Left cardiac atrium (tissue), 4 donors: ENCODE measurements around the gene SLC51A. TPM values are rescaled to one million over a fixed set of nuclear protein-coding genes. Genes with fewer than 3 reads are reported as not detected.
"Not testable (repeated sequence)": the region's sequence is repeated elsewhere in the genome, so short reads cannot be mapped to it uniquely, and the experiment has no call there.

Experiments
- ATAC-seq, 2 donors: fragments of 200-7000 bp; cut with Tn5 transposase; one replicate each; pipeline ENCODE4 v1.9.1; 2020; ENCODE audit warnings: mild to moderate bottlenecking in 2 of 2, moderate library complexity in 2 of 2
- DNase-seq: peaks from one replicate; pipeline ENCODE4 v3.0.0-alpha.2; 2020
- intact Hi-C, 2 donors: fragments of 100-400 bp; cut with DNase I; formaldehyde crosslinking; loops; one replicate each; pipeline versions ENCODE4 v1.14.1 to v1.15.1; 2022 to 2023
- long read RNA-seq: library from polyadenylated mRNA; unstranded; transcript quantifications from one replicate; pipeline ENCODE4 v2.0.0, GENCODE V29; 2021
- total RNA-seq, 2 donors: library from RNA; stranded (reverse); fragmentation: NEBNext Ultra II Directional; extraction: Animal tissue kit (Norgen Biotek cat#: 25700); gene quantifications; one replicate each; pipeline ENCODE4 v1.2.1, GENCODE V29; 2021
- donor health status: DM: no; HTN: yes; CAD: no.
- donor health status: DM: no; HTN: yes; CAD: no; lungs with severe emphysema.
- donor health status: DM: yes; HTN: yes; CAD: no.
- donor health status: Dilated cardiomyopathy.

Gene SLC51A
- under 1 TPM; 0.32 to 0.50 TPM for total RNA-seq
- long read RNA-seq, partial matches to known transcripts, result 0 of 1 reads
- long read RNA-seq, other reads (novel, unspliced or antisense), result 1 of 1 reads

DNA sequence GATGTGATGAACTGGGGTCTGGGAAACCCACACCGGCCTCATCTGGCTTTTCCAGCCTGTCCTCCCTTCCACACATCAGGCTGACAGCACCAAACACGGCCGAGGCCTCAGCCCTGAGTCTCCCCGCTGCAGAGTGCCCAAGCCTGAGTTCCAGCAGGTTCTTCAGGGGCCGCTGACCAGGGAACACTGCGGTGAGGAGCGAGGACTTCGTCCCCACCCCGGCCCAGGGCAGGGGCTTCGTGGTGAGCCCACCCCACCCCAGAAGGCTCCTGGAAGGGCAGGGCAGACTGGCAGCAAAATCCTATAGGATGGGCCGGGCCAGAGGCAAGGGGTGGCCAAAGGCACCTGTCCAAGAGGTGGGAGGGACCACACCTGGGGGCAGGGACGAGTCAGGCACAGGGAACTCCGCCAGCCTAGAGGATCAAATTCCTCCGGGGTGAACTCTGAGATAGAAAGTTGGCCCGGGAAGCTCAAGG is at the start of gene SLC51A:
SLC51A (plus strand) TSS at position 446 of the 476 bp plus-strand sequence. CDS start 179 bp downstream, outside the sequence.
- intact Hi-C loops, result no loop called here
- no peak for DNase-seq
- peak in 1 of 2 donors; percentile 11 for ATAC-seq

- no peak for DNase-seq
- no peak for ATAC-seq
- intact Hi-C loops, result no loop called here
Measured at GRCh38 chr3:196166741-196167140, 49.6 kb upstream of the SLC51A start.

- ATAC-seq (peak in 1 of 2 donors; percentile 42), DNase-seq (no peak)
- intact Hi-C loops, result no loop called here
Measured at GRCh38 chr3:196168808-196169391, 47.4 kb upstream of the SLC51A start.

DNA sequence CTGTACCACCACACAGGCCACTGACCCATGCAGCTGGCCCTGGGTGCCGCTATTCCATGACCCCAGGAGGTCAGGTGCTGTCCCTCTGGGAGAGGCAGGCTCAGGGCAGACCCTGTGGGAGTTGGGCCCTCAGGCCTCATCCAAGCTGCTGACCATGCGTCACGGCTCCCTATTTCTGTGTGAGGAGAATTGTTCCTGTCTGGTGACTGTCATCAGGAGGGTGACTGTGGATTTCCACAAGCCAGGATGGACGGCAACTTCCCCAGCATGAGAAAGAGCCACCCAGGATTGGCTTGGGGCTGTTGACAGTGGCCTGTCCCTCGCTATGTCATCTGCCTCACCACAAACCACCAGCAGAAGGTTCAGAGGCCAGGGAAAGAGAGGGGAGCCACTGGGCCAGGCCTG is 46.5 kb upstream of the SLC51A start:
- ATAC-seq, result peak in 1 of 2 donors; percentile 33

DNA sequence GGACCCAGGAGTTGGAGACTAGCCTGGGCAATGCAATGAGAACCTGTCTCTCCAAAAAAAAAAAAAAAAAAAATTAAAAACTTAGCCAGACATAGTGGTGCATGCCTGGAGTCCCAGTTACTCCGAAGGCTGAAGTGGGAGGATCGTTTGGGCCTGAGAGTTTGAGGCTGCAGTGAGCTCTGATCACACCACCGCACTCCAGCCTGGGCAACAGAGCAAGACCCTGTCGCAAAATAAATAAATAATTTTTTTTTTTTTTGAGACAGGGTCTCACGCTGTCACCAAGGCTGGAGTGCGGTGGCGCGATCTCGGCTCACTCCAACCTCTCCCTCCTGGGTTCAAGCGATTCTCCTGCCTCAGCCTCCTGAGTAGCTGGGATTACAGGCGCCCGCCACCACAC is 46.0 kb upstream of the SLC51A start:
- intact Hi-C loops, DNase-seq, ATAC-seq: not testable (repeated sequence)

More for the DNA sequence above, 46.5 kb upstream of the SLC51A start:
- intact Hi-C loops, result no loop called here
- DNase-seq, result no peak

- intact Hi-C loops, result no loop called here
- DNase-seq (no peak), ATAC-seq (no peak)
Measured at GRCh38 chr3:196174652-196175051, 41.7 kb upstream of the SLC51A start.

GRCh38 chr3:196175116-196175625 is 41.2 kb upstream of the SLC51A start:
- DNase-seq, result no peak
- ATAC-seq, result no peak
- intact Hi-C loops, result no loop called here

DNA sequence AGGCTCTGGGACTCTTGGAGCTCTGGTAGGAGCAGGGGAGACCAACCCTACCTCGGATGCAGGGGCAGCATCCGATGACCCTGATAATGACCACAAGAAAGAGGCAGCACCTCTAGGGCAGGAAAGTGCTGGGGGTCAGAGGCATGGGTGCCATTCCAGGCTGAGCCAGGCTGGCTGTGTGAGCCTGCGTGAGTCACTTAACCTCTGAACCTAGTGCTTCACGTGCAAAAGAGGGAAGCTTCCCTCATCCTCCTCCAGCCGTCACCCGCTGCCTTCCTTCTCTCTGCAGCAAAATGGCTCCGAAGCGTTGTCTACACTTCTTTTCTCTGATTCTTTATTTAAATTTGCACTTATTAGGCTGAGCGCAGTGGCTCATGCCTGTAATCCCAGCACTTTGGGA is 40.6 kb upstream of the SLC51A start:
- ATAC-seq, result no peak
- DNase-seq, result no peak
- intact Hi-C loops, result no loop called here

- no peak for DNase-seq
Measured at GRCh38 chr3:196177567-196177966, 38.8 kb upstream of the SLC51A start.

DNA sequence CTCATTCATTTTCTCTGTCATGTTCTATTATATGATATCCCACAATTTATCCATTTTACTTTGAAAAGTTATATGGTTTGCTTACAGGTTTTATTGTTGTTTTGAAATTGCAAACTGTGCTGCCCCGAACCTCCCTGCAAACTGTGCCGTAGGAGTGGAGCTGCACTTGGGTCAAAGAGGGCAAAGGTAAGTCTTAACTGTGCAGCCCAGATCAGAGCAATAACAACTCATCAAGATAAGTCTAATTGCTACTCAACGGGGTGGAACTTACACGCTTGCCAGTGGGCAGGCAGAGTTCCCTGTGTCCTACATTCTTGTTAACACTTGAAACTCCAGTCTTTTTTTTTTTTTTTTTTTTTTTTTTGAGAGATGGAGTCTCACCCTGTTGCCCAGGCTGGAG is 38.4 kb upstream of the SLC51A start:
- ATAC-seq (no peak), DNase-seq (no peak)
- intact Hi-C loops, result no loop called here

More at GRCh38 chr3:196177567-196177966, 38.8 kb upstream of the SLC51A start:
- ATAC-seq, result no peak
- intact Hi-C loops, result no loop called here

DNA sequence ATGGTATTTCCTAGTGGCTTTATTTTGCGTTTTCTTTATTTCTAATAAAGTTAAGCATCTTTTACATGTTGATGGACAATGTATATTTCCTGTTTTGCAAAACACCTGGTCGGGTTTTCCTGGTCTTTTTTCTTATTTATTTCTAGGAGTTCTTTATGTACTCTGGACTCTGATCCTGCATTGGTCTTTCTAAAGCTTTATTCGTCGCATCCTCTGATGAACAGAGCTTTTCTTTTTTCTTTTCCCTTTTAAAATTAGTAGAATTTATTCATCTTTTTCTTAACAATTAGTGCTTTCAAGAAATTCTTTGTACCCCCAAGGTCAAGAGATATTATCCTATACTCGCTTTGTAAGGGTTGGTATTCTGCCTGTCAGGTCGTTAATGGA is 37.3 kb upstream of the SLC51A start:
- DNase-seq (no peak), ATAC-seq (no peak)
- intact Hi-C loops, result no loop called here

DNA sequence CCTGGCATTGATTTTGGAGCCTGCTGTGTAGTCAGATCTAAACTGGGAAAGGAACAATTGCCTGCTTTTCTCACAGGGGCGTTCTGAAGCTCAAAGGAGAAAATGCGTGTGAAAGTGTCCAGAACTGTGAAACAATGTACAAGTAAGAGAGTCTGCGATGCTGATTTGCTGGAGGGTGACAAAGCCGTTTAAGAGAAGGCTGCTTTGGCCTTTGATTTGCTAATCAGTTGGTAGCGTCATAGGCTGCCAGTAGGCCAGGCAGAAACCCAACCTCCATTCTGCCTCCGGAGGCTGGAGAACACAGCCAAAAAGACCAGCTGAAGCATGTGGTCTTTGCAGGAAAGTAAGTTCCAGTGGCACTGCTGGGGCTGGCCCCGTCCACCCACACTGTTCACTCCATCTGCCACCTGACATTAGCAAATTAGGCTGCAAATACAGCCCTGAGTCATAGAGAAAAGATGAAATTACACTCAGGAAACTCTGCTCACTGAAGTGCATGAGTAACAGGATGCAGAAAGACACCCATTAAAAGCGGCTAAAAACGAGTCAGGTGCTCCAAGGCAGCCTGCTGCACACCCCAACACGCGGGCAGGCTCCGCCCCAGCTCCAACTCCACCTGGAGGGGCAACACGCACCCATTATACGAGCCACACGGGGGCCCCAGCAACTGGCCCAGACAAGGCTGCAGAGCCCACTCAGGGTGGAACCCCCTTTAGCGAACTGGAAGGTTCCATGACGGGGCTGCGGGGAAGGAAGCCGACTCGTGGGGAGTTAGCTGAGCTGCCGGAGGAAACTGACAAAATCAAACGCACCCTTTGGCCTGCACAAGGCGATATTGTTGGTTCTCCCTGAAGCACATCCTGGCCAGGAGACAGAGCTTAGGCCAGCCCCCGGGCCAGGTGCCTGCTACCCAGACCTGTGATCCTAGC is 36.7 kb upstream of the SLC51A start:
- DNase-seq (no peak), ATAC-seq (peak; percentile 59 to 72)
- intact Hi-C loops, result no loop called here

GRCh38 chr3:196180346-196180745 is 36.0 kb upstream of the SLC51A start:
- intact Hi-C loops, result no loop called here
- no peak for ATAC-seq

DNA sequence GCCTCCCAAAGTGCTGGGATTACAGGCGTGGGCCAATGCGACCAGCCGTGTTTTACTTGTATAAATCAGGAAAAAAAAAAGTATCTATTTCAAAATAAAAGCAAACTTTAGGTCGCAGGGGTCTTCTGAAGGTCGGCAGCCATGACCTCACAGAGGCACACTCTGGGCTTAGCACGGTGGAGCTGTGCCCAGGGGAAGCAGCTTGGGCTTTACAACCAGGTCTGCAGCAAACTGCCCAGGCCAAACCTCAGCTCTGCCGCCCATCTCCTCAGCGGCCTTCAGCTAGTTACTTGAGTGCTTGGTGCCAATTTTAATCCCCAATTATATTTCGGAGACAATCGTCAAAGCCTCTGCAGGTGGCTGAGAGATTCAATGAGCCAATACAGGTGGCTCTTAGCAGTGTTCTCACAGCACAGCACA is 35.2 kb upstream of the SLC51A start:
- DNase-seq, result no peak
- no peak for ATAC-seq
- intact Hi-C loops, result no loop called here

More at GRCh38 chr3:196180346-196180745, 36.0 kb upstream of the SLC51A start:
- DNase-seq, result no peak

DNA sequence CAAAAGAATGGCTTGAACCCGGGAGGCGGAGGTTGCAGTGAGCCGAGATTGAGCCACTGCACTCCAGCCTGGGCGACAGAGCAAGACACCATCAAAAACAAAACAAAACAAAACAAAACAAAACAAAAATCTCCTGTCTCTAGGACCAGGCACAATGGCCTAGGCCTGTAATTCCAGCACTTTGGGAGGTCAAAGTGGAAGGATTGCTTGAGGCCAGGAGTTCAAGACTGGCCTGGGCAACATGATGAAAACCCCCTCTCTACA is 32.2 kb upstream of the SLC51A start:
- intact Hi-C loops, DNase-seq, ATAC-seq: not testable (repeated sequence)

GRCh38 chr3:196184881-196185280 is 31.5 kb upstream of the SLC51A start:
- ATAC-seq (no peak), DNase-seq (no peak)
- intact Hi-C loops, result no loop called here

GRCh38 chr3:196186651-196187573 is 29.4 kb upstream of the SLC51A start:
- DNase-seq, result no peak
- ATAC-seq, result peak; percentile 23 to 68
- intact Hi-C loops, result no loop called here

- DNase-seq (no peak), ATAC-seq (no peak)
- intact Hi-C loops, result no loop called here
Measured at GRCh38 chr3:196189566-196190347, 26.6 kb upstream of the SLC51A start.
